ENCODE measurements around the gene MDFI. TPM values are rescaled to one million over a fixed set of nuclear protein-coding genes. Genes with fewer than 3 reads are reported as not detected.

MDFI gene
- total and polyA plus RNA-seq, 3 donors from 2014 or later: 12.9 to 16.0 (median 15.1) TPM

DNA sequence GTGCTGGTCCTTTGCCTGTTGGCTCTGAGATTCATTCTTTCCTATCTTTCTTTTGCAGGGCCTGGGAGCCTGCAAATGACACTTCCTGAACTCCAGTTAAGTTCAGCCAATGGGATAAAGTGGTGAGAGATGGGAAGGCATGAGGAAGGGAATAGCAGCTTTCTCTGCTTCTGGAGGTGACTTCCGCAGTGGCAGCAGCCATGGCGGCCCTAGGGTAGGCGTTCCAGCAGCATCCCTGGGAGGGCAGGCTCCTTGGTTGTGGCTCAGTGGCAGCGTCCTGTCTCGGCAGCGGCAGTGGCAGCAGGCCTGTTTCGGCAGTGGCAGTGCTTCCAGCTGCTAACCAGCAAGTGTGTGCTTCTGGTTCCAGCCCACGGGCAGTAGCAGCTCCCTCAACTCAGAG, 7.3 kb upstream of the MDFI start:
- 88 to 94% methylated on average over 7 to 8 of the region's 8 CpGs for WGBS, 2 donors
- Histone ChIP-seq H3K36me3 (ENCODE audit: low read depth, missing control alignments) (no peaks in the 10 kb centered on the region), H3K27ac (no peak overlapping the region), H3K4me1 (no peaks in the 10 kb centered on the region), H3K4me3 (no peak overlapping the region), H3K27me3 (no peaks in the 10 kb centered on the region), H3K9me3 (no peaks in the 10 kb centered on the region)
- TF ChIP-seq POLR2A (IDR thresholded peaks at IDR 0.05): no peak
- TF ChIP-seq, protein P1, sequence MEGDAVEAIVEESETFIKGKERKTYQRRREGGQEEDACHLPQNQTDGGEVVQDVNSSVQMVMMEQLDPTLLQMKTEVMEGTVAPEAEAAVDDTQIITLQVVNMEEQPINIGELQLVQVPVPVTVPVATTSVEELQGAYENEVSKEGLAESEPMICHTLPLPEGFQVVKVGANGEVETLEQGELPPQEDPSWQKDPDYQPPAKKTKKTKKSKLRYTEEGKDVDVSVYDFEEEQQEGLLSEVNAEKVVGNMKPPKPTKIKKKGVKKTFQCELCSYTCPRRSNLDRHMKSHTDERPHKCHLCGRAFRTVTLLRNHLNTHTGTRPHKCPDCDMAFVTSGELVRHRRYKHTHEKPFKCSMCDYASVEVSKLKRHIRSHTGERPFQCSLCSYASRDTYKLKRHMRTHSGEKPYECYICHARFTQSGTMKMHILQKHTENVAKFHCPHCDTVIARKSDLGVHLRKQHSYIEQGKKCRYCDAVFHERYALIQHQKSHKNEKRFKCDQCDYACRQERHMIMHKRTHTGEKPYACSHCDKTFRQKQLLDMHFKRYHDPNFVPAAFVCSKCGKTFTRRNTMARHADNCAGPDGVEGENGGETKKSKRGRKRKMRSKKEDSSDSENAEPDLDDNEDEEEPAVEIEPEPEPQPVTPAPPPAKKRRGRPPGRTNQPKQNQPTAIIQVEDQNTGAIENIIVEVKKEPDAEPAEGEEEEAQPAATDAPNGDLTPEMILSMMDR (IDR thresholded peaks at IDR 0.05): no peak
- intact Hi-C loops (cut with DNase I; ENCODE audit: low total_unique reads): no loop called here
- no peak for DNase-seq

DNA sequence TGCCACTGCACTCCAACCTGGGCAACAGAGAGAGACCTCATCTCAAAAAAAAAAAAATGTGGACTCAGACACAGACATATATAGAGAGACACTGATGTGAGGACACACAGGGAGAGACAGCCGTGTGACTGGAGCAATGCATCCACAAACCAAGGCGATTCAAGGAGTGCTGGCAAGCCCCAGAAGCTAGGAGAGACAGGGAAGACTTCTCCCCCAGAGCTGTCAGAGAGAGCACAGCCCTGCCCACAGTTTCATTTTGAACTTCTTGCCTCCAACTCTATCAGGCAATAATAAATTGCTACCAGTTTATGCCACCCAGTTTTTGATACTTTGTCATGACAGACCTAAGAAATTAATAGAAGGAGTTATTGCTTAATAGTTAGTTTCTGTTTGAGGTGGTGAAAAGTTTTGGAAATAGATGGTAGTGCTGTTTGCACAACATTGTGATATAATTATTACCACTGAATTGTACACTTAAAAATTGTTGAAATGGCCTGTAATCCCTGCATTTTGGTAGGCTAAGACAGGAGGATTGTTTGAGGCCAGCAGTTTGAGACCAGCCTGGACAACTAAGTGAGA, 5.1 kb upstream of the MDFI start:
- DNase-seq: no peak
- 68 to 73% methylated on average over 2 of the region's 2 CpGs for WGBS, 2 donors
- Histone ChIP-seq H3K27ac (no peak overlapping the region), H3K4me1 (peaks cover 10% of the 10 kb centered on the region), H3K4me3 (no peak overlapping the region), H3K27me3 (no peaks in the 10 kb centered on the region), H3K9me3 (no peaks in the 10 kb centered on the region), H3K36me3 (ENCODE audit: low read depth, missing control alignments) (no peaks in the 10 kb centered on the region)
- intact Hi-C loops (cut with DNase I; ENCODE audit: low total_unique reads): no loop called here
- TF ChIP-seq, protein P1 (IDR thresholded peaks at IDR 0.05): no peak
- no peak for TF ChIP-seq POLR2A (IDR thresholded peaks at IDR 0.05)

DNA sequence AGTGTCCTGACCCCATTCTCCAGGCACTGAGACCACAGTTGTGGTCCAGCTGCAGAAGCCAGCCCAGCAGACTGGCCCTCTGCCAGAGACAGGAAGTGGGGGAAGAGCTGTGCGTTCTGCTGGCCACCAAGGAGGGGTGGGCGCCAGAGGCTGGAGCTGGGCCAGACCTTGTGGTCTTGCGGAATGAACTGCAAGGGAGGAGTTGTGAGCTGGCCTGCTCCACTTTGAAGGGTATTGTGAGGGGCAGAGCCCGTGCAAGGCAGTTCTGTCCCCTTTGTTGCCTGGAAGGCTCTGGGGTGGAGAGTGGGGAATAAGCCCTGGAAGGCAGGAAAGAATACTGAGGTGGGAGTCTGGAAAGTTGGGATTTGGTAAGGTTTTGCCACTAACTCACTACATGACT, 3.6 kb upstream of the MDFI start:
- no peak for DNase-seq

DNA sequence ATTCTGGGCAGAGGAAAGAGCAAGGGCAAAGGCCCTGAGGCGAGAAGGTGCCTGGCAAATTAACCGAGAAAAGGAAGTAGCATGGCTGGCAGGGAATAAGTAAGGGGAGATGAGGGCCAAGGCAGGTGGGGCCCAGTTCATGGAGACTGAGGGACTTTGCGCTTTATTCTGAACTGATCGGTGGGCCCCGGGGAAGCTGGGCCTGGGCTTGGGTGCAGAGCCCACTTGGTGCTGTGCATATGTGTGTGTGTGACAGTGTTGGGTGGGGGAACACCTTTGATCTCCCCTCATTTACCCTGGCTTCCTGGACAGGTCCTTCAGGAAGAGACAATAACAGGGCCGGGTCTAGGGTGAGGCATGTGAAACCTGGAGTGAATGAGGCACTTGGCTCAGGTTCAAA, 2.9 kb upstream of the MDFI start:
- Histone ChIP-seq H3K4me3 (no peak overlapping the region), H3K27me3 (no peaks in the 10 kb centered on the region), H3K27ac (no peak overlapping the region), H3K36me3 (ENCODE audit: low read depth, missing control alignments) (no peaks in the 10 kb centered on the region), H3K9me3 (no peaks in the 10 kb centered on the region), H3K4me1 (peaks cover 22% of the 10 kb centered on the region)
- DNase-seq: no peak
- intact Hi-C loops (cut with DNase I; ENCODE audit: low total_unique reads): no loop called here
- 87 to 88% methylated on average over 6 of the region's 6 CpGs for WGBS, 2 donors
- TF ChIP-seq POLR2A (IDR thresholded peaks at IDR 0.05): no peak
- TF ChIP-seq, protein P1 (IDR thresholded peaks at IDR 0.05): no peak

More for the DNA sequence above, 3.6 kb upstream of the MDFI start:
- TF ChIP-seq POLR2A (IDR thresholded peaks at IDR 0.05): no peak
- H3K4me1 ChIP-seq: peaks cover 18% of the 10 kb centered on the region
- intact Hi-C loops (cut with DNase I; ENCODE audit: low total_unique reads): no loop called here
- 32 to 41% methylated on average over 4 of the region's 4 CpGs for WGBS, 2 donors
- H3K36me3 ChIP-seq (ENCODE audit: low read depth, missing control alignments): no peaks in the 10 kb centered on the region
- no peak overlapping the region for H3K4me3 ChIP-seq
- H3K27me3 ChIP-seq: no peaks in the 10 kb centered on the region
- no peaks in the 10 kb centered on the region for H3K9me3 ChIP-seq
- no peak overlapping the region for H3K27ac ChIP-seq

DNA sequence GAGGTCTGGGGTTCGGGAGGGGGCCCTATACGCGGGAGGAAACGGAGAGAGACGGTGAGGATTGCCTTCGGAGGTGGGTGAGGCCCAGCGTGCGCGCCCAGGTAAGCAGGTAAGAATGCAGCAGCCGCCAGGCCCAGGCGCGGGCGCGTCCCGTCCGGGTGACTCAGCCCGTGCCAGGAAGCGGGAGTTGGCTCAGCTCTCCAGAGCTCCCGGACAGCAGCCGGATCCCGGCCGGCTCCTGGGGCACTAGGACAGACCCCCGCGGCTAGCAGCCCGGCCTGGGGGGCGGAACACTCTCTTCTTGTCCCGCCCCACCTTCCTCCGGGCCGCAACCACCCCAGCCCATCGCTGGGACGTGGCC, 1.5 kb upstream of the MDFI start:
- no peak for DNase-seq
- Histone ChIP-seq H3K4me3 (peak overlapping the region; percentile 53 to 62), H3K9me3 (no peaks in the 10 kb centered on the region), H3K27ac (no peak overlapping the region), H3K36me3 (ENCODE audit: low read depth, missing control alignments) (no peaks in the 10 kb centered on the region), H3K4me1 (peaks cover 22% of the 10 kb centered on the region), H3K27me3 (no peaks in the 10 kb centered on the region)
- WGBS, 2 donors: 24 to 34% methylated on average over 9 to 31 of the region's 31 CpGs
- TF ChIP-seq, protein P1 (IDR thresholded peaks at IDR 0.05): no peak
- intact Hi-C loops (cut with DNase I; ENCODE audit: low total_unique reads): no loop called here

Measured in testis (tissue), 3 donors.